IPS-11a (cell line): ENCODE results near the gene C4BPB.

Experiments
- H3K4me3 ChIP-seq: one replicate; pipeline ENCODE4 v1.5.1; 2013; ENCODE audit warnings: low read depth, low read length, control low read depth

The C4BPB gene

DNA sequence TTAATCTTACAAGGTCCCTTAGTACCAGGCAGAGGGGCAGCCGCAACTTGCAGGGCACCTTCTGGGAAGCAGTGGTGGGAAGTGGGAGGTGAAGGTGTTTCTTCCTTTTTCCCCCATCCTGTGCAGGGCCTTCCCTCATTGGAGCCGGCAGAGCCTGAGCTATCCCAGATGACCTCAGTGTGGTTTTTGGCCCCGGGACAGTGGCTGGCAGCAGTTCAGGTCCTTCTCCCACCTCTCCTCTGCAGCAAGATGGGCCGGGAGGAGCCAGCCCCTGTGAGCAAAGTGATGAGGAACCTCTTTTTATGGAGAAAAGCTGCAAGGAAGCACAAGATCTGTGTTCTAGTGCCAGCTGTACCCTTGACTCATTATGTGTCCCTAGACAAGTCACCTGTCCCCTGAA is 28.8 kb upstream of the C4BPB start:
- no peak overlapping the region for H3K4me3 ChIP-seq

DNA sequence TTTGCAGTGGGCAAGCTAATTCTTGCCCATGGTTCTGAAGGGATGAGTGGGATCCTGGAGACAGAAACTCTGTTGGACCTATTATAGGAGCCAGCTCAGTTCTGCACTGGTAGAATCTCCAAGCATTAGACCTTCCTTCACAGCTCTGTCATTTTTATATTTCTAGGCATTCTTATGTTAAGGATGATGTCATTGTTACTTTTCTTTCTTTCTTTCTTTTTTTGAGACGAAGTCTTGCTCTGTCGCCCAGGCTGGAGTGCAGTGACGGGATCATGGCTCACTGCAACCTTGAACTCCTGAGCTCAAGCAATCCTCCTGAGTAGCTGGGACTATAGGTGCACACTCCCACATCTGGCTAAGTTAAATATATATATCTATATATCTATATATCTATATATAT is 28.1 kb upstream of the C4BPB start:
- no peak overlapping the region for H3K4me3 ChIP-seq

DNA sequence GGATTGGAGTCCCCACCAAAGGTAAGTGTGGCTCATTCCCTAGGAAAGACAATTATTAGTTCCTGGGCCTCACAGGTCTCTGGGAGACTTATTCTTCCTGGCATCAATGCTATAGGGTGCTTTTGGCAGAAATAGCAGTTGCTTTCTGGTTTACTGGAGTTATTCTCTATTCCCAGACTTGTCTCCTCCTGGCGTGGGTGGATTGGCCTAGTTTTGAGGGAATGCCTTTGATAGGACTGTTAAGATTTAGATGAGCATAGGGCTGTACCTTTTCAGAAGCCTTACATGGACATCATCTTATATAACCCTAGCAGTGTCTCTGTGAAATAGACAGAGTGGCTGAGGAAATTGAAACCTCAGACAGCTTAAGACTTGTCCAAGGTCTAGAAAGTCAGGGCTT is 26.6 kb upstream of the C4BPB start:
- no peak overlapping the region for H3K4me3 ChIP-seq

DNA sequence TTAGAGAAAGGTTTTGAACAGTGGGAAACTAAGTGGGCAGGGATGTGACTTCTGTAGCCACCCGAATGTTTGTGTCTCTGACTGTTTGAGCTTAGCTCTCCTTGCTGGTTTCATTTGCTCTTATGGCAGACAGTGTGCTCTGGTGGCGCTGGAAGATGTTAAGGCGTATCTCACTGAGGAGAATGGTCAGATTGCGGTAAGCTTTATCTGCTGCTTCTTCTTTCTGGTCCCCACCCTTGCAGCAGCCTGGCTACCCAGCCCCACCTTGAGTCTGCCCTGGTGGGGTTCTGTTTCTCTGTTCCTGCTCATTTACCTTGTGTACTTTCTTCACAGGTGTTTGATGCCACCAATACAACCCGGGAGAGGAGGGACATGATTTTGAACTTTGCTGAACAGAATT is 25.6 kb upstream of the C4BPB start:
- H3K4me3 ChIP-seq = no peak overlapping the region

DNA sequence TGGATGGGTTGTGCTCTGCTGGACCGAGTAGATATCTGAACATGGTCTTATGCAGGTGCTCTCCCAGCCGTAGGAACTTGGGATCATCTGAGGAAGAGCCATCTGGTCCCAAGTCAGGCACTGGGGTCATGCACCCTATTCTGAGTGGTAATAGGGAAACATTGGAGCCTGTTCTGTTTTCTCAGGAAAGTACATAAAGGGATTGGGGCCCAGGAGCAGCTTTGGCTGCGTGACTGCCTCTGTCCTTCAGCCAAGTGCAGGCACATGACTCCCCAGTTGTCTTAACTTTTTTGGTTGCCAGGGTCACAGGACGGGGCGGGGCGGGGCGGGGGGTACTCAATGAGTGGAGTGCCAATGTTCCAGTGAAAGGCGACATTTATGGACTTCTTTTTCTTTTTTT is 24.1 kb upstream of the C4BPB start:
- H3K4me3 ChIP-seq = no peak overlapping the region

DNA sequence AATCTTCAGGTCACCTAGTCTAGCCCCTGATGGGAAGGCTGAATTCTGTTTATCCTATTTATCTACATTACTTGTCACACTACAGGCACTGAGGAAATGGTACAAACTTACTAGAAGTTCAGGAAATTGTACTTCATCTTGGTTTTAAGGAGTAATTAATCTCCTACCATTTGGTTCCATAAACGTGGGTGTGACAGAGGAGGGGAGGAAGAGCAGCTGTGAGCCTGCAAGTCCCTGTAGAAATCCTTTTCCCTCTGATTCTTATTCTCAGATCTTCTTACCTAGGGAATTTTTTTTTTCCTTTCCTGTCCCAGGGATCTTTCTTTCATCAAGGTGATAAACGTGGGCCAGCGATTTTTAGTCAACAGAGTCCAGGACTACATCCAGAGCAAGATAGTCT is 21.5 kb upstream of the C4BPB start:
- no peak overlapping the region for H3K4me3 ChIP-seq

DNA sequence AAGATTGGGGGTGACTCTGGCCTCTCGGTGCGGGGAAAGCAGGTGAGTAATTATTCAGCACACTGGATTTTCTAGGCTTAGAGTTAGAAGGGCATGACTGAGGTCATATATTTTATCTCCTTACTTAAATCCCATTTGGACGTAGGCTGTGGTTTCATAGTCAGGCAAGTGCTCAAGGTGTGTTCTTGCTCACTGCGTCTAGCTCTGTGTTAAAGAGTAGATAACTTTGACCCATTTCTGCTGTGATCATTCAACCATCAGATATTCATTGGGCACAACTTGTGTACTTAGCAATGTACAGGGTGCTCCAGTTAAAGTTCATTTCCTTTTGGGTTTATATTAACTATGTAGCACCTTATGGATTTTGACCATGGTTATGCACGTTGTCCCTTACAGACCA is 21.0 kb upstream of the C4BPB start:
- H3K4me3 ChIP-seq = no peak overlapping the region

DNA sequence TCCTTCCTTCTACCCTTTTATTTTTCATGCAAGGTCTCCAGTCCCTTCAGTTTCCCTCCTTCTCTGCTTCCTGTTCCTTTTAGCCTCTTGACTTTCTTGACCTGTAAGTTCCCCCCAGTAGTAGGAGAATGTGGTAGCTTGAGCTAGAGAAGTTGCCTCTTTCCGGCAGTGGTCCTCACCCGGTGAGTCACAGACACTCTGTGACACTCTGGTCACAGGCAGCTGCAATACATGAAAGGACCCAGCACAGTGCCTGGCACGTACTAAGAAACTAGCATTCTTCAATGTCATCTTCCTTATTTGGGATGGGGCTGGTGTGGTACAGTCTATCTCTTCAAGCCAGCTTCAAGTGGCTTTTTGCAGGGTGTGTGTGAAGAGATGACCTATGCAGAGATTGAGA is 19.6 kb upstream of the C4BPB start:
- no peak overlapping the region for H3K4me3 ChIP-seq

DNA sequence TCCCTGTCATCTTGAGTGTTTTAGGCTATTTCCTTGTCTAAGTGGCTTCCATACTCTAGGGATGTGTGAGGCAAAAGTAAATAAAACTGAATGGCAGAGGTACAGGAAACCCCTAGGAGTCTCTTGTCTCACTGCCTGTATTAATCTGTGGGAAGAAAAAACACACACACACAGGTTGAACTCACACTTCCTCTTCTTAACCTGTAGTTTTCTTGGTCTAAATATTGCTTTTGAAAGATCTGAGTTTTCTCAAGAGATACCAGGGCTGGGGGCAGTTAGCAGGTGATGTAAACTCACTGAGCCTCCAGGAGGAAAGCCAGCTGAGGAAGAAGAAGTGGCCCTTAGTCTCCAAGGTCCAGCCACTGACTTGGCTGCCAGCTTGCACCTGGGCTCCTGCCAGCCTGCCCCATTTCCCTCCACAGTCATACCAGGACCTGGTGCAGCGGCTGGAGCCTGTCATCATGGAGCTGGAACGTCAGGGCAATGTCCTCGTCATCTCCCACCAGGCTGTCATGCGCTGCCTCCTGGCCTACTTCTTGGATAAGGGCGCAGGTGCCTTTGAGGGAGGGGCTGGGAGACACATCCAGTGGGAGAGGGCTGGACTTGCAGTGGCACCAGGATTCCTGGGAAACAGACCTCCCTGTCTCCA is 18.7 kb upstream of the C4BPB start:
- no peak overlapping the region for H3K4me3 ChIP-seq

DNA sequence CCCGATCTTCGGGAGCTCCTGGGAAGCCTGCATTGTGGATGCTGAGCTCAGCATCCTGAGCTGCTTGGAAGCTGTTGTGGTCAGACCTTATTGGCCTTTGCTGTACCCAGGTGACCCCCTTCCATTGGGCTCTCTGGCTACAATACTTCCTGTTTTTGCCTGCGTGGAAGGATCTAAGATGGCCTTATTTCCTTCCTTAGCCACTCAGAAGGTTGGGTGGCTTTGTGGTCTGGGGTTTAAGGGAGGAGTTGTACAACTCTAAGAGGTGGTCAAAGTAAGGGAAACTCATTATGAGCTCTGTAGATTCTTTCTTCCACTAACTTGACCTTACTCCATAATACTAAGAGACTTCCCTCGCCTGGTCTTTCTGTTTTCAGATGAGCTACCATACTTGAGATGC is 17.8 kb upstream of the C4BPB start:
- no peak overlapping the region for H3K4me3 ChIP-seq

DNA sequence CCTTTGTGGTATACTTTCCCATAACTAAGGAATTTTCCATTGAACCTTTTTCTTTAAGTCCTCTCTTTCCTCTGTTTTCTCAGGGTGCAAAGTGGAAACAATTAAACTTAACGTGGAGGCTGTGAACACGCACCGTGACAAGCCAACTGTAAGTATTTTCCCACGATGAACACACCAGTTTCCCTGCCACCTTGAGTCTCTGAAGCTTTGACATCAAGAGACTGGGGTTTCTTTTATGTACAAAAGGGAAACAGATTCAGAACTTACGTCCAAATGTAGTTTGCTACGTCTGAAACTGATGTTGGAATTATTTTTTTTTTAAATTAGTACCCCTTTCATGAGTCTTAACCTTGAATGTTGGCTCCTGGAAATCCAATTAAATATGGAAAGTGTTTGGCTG is 17.2 kb upstream of the C4BPB start:
- no peak overlapping the region for H3K4me3 ChIP-seq

DNA sequence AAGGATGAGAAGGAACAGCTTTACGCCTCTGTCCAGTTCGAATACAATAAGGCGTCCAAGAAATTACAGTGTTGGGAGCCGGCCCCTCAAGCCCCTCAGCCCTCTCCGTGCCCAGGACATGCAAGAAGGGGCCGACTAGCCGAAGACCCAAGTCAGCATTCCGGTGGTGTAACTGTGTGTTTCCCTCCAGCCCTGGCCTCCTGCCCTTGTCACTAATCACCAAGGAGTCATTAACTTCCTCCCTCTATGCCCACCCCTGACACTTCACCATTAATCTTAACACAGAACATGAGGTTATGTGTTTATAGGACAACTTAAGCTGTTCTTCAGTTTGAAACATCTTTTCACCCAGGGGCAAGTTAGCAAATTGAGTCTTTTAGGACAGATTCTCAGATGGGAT is 16.4 kb upstream of the C4BPB start:
- no peak overlapping the region for H3K4me3 ChIP-seq

DNA sequence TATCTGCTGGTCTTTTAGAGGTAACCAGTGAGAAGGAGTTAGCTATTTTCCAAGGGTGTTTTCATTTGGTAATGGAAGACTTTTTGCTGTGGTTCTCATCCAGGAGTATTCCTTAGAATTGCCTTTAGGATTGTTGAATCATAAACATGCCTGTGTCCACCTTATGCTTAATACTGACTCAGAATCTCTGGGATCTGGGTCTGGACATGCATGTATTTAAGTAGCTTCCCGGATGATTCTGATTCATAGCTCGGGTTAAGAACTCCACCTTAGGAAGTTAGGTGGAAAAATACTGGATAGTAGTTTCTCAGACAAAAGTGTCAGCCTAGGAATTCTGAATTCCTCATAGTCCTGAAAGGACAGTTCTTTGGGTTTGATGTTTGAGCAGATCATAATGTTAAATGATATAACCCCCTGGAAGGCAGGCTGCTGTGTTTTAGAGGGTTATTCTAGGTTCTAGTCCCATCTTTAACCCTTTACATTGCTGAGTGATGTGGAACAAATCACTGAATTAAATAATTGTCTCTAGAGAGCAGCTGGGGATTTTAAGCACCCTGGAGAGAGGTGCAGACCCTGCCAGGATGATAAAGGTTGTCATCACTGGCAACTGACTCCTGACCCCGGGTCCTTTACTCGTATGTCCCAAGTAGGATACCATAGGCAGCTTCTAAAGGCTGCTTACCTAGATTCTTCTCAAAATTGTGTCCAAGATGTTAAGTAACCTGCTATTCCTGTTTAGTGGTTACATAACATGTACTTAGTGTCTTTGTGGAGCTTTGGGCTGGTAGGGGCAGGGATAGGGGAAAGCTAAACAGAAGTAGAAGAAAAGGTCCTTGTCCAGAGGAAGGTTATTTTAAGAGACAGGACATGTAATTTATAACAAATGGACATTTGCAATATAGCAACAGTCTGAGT is 14.5 kb upstream of the C4BPB start:
- no peak overlapping the region for H3K4me3 ChIP-seq

DNA sequence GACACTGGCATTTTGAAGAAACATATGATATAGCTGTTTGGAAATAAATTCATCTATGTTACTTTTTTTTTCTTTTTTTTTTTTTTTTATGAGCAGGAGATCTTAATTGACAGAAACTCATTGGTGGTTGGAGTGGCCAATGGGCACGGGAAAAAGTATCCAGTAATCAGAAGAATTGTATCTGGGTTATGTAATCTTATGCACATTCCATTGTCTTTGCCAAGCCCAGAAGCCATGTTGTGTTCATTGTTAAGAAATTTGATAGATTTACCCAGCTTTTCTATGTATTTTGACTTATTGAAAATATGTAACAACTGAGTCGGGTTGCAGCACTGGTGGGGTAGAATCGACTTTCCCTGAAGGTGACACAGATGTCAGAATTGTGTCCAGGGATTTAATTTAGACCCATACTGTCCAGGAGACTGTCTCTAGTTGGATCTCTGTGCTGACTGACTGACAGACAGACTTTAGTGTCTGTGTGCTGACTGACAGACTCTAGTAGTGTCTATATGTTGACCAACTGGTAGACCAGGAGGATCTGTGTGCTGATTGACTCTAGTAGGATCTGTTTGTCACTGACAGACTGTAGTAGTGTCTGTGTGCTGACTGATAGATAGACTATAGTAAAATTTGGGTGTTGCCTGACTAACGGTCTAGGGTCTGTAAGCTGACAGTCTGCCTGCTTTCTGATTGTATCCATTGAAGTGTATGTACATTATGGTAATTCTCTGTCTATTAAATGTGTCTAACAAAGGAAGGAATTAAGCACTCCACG is 12.3 kb upstream of the C4BPB start:
- H3K4me3 ChIP-seq = no peak overlapping the region

DNA sequence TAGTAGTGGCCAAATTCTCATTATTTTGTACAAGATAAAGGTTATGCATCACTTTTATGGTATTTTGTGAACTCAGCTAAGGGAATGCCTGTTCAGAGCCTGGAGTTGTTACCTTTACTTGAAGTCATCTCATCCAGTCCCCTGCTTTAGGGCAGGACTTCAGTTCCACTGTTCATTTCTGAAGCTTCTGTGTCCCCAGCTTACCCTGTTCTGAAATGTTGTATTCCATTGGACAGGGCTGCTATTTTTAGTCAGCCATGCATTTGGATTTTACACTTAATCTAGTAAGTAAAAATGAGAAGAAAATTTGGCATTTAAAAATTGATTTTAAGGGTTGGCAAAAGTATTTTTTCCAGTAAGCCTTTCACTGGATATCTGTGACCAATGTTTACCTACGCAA is 11.6 kb upstream of the C4BPB start:
- H3K4me3 ChIP-seq = no peak overlapping the region

DNA sequence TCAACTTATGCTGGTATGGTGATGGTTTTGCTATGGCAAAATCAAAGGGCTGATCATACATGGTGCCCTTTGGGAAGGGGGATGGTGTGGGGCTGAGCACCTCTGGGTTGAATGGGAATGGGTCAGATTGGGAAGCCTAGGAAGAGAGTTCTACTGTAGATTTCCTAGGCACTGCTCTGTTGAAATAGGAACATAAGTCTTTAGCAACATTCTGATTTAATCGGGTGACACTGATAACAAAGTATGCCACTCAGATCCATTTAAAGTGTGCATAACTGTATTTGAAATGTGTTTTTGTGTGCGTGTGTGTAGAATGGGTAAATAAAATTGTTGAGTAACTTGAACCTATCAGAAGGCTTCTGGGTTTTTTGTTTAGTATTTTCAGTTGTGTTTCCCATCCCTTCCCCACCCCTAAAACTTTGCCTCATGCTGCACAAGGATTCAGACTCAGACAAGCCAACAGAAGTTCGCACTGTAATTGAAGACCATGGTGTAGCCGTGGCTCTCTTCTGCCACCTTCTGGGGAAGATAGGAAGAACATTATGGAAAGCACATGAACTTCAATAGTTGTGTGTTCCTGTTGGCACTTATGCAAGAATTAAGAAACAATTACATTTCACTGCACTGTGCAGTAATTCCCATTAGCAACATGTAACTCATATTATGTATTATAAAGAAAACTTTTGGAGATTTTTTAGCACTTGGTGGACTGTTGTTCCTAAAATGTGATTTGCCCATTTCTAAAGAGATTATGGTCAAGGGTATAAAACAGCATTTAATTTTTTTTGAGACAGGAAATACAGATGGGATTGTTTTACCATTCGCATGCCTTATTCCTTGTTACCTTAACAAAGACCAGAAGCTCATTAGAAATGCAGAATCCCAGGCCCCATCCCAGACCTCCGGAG is 10.9 kb upstream of the C4BPB start:
- no peak overlapping the region for H3K4me3 ChIP-seq

DNA sequence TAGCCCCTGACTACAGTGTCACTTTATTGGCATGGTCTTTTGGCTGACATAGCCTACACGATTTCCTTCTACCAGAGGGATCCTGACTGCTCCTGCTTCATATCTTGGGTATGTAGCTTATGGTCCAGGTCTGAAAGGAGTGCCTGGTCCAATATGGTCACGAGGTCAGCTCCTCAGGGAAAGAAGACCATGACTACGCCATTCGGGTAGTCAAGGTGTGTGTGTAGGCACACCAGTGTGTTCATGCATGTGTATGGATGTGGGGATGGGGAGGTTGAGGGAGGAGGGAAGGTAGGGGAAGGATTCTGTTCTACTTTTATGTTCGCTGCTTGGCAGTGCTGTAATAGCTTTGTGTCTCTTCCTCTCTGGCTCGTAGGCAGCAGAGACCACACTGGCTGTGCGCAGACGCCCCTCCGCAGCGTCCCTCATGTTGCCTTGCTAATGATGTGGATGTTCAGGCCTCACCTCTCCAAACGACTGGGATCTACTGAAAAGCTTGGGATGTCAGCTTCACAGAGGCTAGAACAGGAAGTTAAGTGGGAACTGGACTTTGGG is 10.0 kb upstream of the C4BPB start:
- H3K4me3 ChIP-seq = no peak overlapping the region

DNA sequence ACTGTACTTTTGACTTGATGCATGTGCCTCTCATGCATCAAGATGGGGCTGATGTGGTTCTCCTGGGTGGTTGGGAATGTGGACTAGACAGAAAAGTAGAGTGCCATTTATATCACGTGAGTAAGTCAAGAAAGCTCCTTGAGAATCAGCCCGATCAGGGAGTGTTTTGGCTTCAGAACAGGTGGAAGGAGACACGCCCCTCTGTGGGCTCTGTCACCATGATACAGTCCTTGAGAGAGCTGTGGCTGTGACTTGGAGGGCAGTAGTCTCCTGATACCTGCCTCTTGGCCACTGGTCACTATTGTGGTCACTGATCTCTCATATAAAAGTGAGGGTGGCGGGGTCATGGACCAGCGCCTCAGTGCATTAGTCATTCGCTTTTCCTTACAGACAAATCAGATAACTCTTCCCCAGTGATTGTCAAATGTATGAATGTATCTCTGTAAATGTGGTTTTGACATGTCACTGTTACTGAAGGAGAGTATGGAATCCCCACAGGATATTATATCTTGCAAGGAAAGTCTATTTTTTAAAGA is 8.9 kb upstream of the C4BPB start:
- no peak overlapping the region for H3K4me3 ChIP-seq

DNA sequence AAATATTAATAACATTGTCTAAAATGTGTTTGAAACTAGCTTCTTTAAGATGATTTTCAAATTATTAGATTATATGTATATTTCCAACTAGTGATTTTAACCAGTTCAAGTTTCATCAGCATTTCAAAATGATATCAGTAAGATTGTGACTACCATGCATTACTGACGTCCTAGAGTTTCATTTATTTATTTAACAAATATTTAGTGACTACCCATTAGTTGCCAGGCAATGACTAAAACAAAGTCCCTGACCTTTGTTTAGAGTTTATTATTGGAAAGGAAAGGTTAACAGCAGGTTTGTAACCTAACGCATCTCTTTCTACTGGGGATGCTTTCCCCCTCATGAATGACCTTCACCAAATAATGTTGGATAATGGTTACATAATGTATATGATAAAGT is 7.6 kb upstream of the C4BPB start:
- no peak overlapping the region for H3K4me3 ChIP-seq

DNA sequence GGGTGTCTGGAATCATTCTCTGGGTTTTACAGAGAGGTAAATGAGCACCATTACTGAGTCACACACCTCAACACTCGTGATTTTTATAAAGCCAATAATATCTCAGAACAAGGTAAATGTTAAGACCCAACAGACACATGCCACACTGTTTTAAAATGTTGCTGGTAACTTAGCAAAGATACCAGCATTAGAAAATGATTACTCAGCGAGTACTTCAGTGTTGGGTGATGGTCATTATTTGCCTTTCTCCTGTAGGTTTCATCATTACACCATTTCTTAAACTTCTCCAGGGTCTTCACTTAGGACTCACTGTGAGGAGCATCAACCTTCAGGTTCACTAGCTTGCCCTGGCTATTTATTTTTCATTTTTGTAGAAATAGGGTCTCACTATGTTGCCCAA is 6.9 kb upstream of the C4BPB start:
- no peak overlapping the region for H3K4me3 ChIP-seq
